K562 (cell line): Measurements from ENCODE around the gene SUFU. TPM values are rescaled to one million over a fixed set of nuclear protein-coding genes. Genes with fewer than 3 reads are reported as not detected.

ENCODE experiments used
- ATAC-seq: fragments of 200-7000 bp; cut with Tn5 transposase; 3 replicates; pipeline ENCODE4 v1.9.1; 2020; ENCODE audit warnings: moderate library complexity
- BruUV-seq: library from RNA; stranded (reverse); fragments of 400-500 nt; replicated peaks from 2 replicates; lab custom pipeline; 2021; lab: Mats Ljungman, UMichigan
- CTCF ChIA-PET: fragments of 300-600 bp; formaldehyde crosslinking; extraction: SDS; loops from one replicate; lab custom pipeline; 2021; ENCODE audit warnings: low intra/inter-chr PET ratio; lab: Yijun Ruan, JAX
- POLR2A ChIA-PET: fragments of 300-600, 350-650 bp; sonication (Branson Sonifier 250); formaldehyde crosslinking; extraction: SDS; loops from one replicate; lab custom pipeline; 2021; ENCODE audit warnings: antibody characterized with exemption, inconsistent platforms; lab: Yijun Ruan, JAX
- DNase-seq, 4 experiments: peaks; one replicate each; pipeline versions ENCODE4 v3.0.0 to v3.0.0-alpha.2; 2011 to 2018; ENCODE audit warnings: low spot score in 3 of 4, mixed read lengths in 3 of 4; ENCODE audit errors: extremely low read depth in 1 of 4
- FAIRE-seq: peaks from 2 replicates; lab custom pipeline; 2011; peaks lifted over from hg19 to GRCh38; lab: Jason Lieb, UNC
- H2AFZ ChIP-seq: 2 replicates; pipeline ENCODE4 v1.6.0; 2011; ENCODE audit warnings: low read depth, low read length, control low read depth, inconsistent platforms
- H3K27ac ChIP-seq: fragments of 200-600 bp; 3 replicates; pipeline ENCODE4 v1.8.0; 2011; ENCODE audit warnings: low read depth, mild to moderate bottlenecking, control low read depth, inconsistent platforms, low read length, moderate library complexity, mixed read lengths; ENCODE audit errors: extremely low read depth
- H3K27me3 ChIP-seq, 2 experiments: fragments of 300-600 bp in 1 of 2; 2 replicates in 1 of 2; 3 replicates in 1 of 2; pipeline versions ENCODE4 v1.6.0 to v1.8.0; 2011; ENCODE audit warnings: inconsistent platforms in 2 of 2, low read length in 2 of 2, mild to moderate bottlenecking in 1 of 2, mixed read lengths in 1 of 2, moderate library complexity in 1 of 2; ENCODE audit not compliant: control insufficient read depth in 2 of 2, insufficient read depth in 2 of 2
- H3K36me3 ChIP-seq: fragments of 300-600 bp; 3 replicates; pipeline ENCODE4 v1.8.0; 2011; ENCODE audit warnings: mild to moderate bottlenecking, low read length, inconsistent platforms; ENCODE audit not compliant: control insufficient read depth, insufficient read depth
- H3K4me1 ChIP-seq, 2 experiments: fragments of 200-600 bp in 1 of 2; replicated peaks in 1 of 2; 2 replicates in 1 of 2; 3 replicates in 1 of 2; pipeline versions ENCODE4 v1.5.1 to v1.8.0; 2011; ENCODE audit warnings: inconsistent platforms in 2 of 2, low read length in 2 of 2, mild to moderate bottlenecking in 1 of 2, mixed read lengths in 1 of 2, moderate library complexity in 1 of 2; ENCODE audit not compliant: control insufficient read depth in 2 of 2, insufficient read depth in 2 of 2
- H3K4me2 ChIP-seq: 2 replicates; pipeline ENCODE4 v1.6.1; 2011; ENCODE audit warnings: low read length, control low read depth, inconsistent platforms, mixed read lengths; ENCODE audit not compliant: insufficient read depth
- H3K4me3 ChIP-seq: fragments of 200-600 bp; sonication (generic), shearing (Covaris generic); 2 replicates; pipeline ENCODE4 v1.5.1; 2016; ENCODE audit warnings: control low read depth, inconsistent platforms
- H3K79me2 ChIP-seq: fragments of 200-600 bp; 3 replicates; pipeline ENCODE4 v1.8.0; 2011; ENCODE audit warnings: low read length, inconsistent platforms; ENCODE audit not compliant: control insufficient read depth, insufficient read depth
- H3K9ac ChIP-seq, 2 experiments: 2 replicates each; pipeline versions ENCODE4 v1.6.0 to v1.6.1; 2011; ENCODE audit warnings: low read depth in 2 of 2, low read length in 2 of 2, control low read depth in 1 of 2, inconsistent platforms in 1 of 2, mild to moderate bottlenecking in 1 of 2, mixed read lengths in 1 of 2; ENCODE audit not compliant: insufficient read depth in 1 of 2
- H3K9me1 ChIP-seq: one replicate; pipeline ENCODE4 v1.6.0; 2011; ENCODE audit warnings: inconsistent platforms, mild to moderate bottlenecking, low read length, moderate library complexity; ENCODE audit not compliant: control insufficient read depth, insufficient read depth
- H3K9me3 ChIP-seq: replicated peaks from 2 replicates; pipeline ENCODE4 v1.5.1; 2011; ENCODE audit warnings: low read depth, low read length, inconsistent platforms; ENCODE audit not compliant: control insufficient read depth, insufficient read depth
- H4K20me1 ChIP-seq: replicated peaks from 2 replicates; pipeline ENCODE4 v1.6.1; 2011; ENCODE audit warnings: low read length, inconsistent platforms, mixed read lengths; ENCODE audit not compliant: control insufficient read depth, insufficient read depth
- FOXM1 ChIP-seq, 2 experiments: fragments of 450-650 bp in 1 of 2; sonication (generic) in 1 of 2; formaldehyde crosslinking in 1 of 2; IDR thresholded peaks; 2 replicates each; pipeline versions ENCODE4 v1.6.1 to v1.9.0; 2017 to 2022; ENCODE audit warnings: low read depth in 2 of 2, mild to moderate bottlenecking in 2 of 2, missing genetic modification reagents in 1 of 2, moderate library complexity in 1 of 2
- NRF1 ChIP-seq, 2 experiments: fragments of 450-650 bp; IDR thresholded peaks in 1 of 2; conservative IDR thresholded peaks in 1 of 2; 2 replicates each; pipeline ENCODE4 v1.6.1; 2014; ENCODE audit warnings: mild to moderate bottlenecking in 2 of 2
- SNRNP70 ChIP-seq: fragments of 200-400 bp; formaldehyde crosslinking; optimal IDR thresholded peaks from 2 replicates; pipeline ENCODE3; 2017; ENCODE audit warnings: low read depth, low read length
- ZBED1 ChIP-seq: IDR thresholded peaks from 2 replicates; pipeline ENCODE4 v1.6.1; 2014
- ZNF121 ChIP-seq: sonication (generic); formaldehyde crosslinking; conservative IDR thresholded peaks from 2 replicates; pipeline ENCODE4 v1.8.0; 2022; ENCODE audit warnings: missing genetic modification reagents
- ZNF174 ChIP-seq: fragments of 250-450 bp; sonication (Bioruptor Pico); IDR thresholded peaks from 2 replicates; pipeline ENCODE4 v1.4.0; 2020; ENCODE audit warnings: mild to moderate bottlenecking
- ZNF263 ChIP-seq: sonication (generic); formaldehyde crosslinking; IDR thresholded peaks from 2 replicates; pipeline ENCODE4 v1.8.0; 2022; ENCODE audit warnings: mild to moderate bottlenecking, missing genetic modification reagents, borderline replicate concordance
- WGBS: fragments of 100-300 bp; shearing (Covaris generic); methylation state at CpG from one replicate; pipeline ENCODE4 v1.1.6; 2016; ENCODE audit warnings: low coverage, mixed read lengths; ENCODE audit not compliant: insufficient coverage; ENCODE audit errors: missing lambda C conversion rate; 5-methylcytosine and 5-hydroxymethylcytosine counted together
- in situ Hi-C: fragments of 300-500 bp; cut with MboI; formaldehyde crosslinking; loops from 4 replicates; pipeline ENCODE4 v1.15.0; 2018; ENCODE audit warnings: inconsistent platforms, mixed read lengths
- intact Hi-C: fragments of 100-400 bp; cut with micrococcal nuclease; formaldehyde crosslinking; loops from 2 replicates; pipeline ENCODE4 v1.14.2; 2022
- polyA plus RNA-seq, 8 experiments: library from polyadenylated mRNA; depleted of rRNA in 4 of 8; stranded (reverse) in 5 of 8; unstranded in 3 of 8; fragments of >200 nt; fragmentation: Nextera tagmentation in 2 of 8; fragmentation: Illumina TruSeq in 1 of 8; extraction: Ambion mirVana in 2 of 8; extraction: Trizol in 1 of 8; gene quantifications; 2 replicates each; pipeline versions ENCODE4 v1.2.1 to v1.2.3, GENCODE V29; 2011 to 2014; ENCODE audit warnings: inconsistent platforms in 1 of 8, missing spikeins in 1 of 8
- total RNA-seq, 7 experiments: library from RNA; depleted of rRNA in 6 of 7; stranded (reverse); fragments of >200 nt in 6 of 7; fragmentation: Illumina TruSeq in 2 of 7; extraction: Trizol in 2 of 7; gene quantifications; 2 replicates each; pipeline versions ENCODE4 v1.2.1 to v1.2.3, GENCODE V29; 2011 to 2021; ENCODE audit warnings: low replicate concordance in 1 of 7
- TF ChIP-seq, protein P1 (sequence below): fragments of 450-650 bp; formaldehyde crosslinking; IDR thresholded peaks from 2 replicates; pipeline ENCODE4 v1.4.0; 2020; ENCODE audit warnings: mild to moderate bottlenecking
- TF ChIP-seq, protein P2 (sequence below): fragments of 250-450 bp; sonication (Bioruptor Pico); IDR thresholded peaks from 2 replicates; pipeline ENCODE4 v1.5.0; 2021; ENCODE audit warnings: mild to moderate bottlenecking, moderate library complexity
- TF ChIP-seq, protein P3 (sequence below): fragments of 250-450 bp; sonication (Bioruptor Pico); IDR thresholded peaks from 2 replicates; pipeline ENCODE4 v1.4.0; 2020; ENCODE audit warnings: mild to moderate bottlenecking, moderate library complexity
- TF ChIP-seq, protein P4 (sequence below): fragments of 250-450 bp; sonication (Bioruptor Pico); IDR thresholded peaks from 2 replicates; pipeline ENCODE4 v1.4.0; 2020; ENCODE audit warnings: mild to moderate bottlenecking, moderate library complexity, borderline replicate concordance

The SUFU gene
- total and polyA plus RNA-seq, 9 of the 15 experiments (the other 6 are each of a cell fraction or from before 2014, with no cell fraction given) = 0.59 to 6.3 (median 0.82) TPM

DNA sequence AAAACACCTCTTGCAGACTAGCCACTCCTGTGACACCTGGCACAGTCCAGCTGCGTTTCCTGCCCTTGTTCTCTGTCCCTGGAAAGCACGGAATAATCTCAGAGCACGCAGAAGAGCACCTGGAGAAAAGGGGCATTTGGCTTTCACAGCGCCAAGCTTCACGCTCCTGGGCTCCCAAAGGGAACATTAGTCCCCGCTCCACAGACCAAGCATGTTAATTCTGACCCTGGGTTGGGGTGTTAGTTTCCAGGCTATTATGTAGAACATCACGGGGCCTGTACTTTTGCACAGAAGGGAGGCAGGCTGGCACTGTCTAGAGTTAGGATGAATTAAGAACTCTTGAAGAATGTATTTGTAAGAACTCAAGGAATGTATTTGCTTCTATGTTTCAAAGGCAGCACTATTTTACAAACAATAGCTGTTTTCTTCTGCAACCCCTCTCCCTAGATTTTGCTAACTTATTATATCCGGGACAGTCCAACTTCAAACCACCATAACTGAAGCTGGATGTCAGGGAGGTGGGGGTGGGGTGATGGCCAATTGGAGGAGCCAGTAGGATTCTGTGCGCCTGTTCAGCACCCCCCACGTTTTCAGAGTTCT, 78.3 kb downstream of the SUFU start:
- no peak for FAIRE-seq
- H3K9me1 ChIP-seq = no peaks in the 10 kb centered on the region
- CTCF ChIA-PET = no interaction called here
- peaks cover 0 to 3% of the 10 kb centered on the region in 2 experiments; a peak in 2 of 5 replicates for H3K4me1 ChIP-seq
- no peaks in the 10 kb centered on the region for H3K36me3 ChIP-seq
- WGBS = 62% methylated on average over 9 of the region's 10 CpGs
- TF ChIP-seq ZNF121 (no peak), ZNF263 (CRISPR knock-in tag) (no peak), ZBED1 (no peak), ZNF174 (no peak), SNRNP70 (no peak), NRF1 (conservative IDR thresholded peaks at IDR 0.05 in 1 of 2, IDR thresholded peaks at IDR 0.05 in 1 of 2) (no peak), FOXM1 (IDR thresholded peaks at IDR 0.05; ENCODE audit: low read depth) (no peak), FOXM1 (CRISPR knock-in tag; IDR thresholded peaks at IDR 0.05; ENCODE audit: low read depth) (no peak)
- TF ChIP-seq, protein P1, sequence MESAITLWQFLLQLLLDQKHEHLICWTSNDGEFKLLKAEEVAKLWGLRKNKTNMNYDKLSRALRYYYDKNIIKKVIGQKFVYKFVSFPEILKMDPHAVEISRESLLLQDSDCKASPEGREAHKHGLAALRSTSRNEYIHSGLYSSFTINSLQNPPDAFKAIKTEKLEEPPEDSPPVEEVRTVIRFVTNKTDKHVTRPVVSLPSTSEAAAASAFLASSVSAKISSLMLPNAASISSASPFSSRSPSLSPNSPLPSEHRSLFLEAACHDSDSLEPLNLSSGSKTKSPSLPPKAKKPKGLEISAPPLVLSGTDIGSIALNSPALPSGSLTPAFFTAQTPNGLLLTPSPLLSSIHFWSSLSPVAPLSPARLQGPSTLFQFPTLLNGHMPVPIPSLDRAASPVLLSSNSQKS (CRISPR knock-in tag) = no peak
- TF ChIP-seq, protein P2, sequence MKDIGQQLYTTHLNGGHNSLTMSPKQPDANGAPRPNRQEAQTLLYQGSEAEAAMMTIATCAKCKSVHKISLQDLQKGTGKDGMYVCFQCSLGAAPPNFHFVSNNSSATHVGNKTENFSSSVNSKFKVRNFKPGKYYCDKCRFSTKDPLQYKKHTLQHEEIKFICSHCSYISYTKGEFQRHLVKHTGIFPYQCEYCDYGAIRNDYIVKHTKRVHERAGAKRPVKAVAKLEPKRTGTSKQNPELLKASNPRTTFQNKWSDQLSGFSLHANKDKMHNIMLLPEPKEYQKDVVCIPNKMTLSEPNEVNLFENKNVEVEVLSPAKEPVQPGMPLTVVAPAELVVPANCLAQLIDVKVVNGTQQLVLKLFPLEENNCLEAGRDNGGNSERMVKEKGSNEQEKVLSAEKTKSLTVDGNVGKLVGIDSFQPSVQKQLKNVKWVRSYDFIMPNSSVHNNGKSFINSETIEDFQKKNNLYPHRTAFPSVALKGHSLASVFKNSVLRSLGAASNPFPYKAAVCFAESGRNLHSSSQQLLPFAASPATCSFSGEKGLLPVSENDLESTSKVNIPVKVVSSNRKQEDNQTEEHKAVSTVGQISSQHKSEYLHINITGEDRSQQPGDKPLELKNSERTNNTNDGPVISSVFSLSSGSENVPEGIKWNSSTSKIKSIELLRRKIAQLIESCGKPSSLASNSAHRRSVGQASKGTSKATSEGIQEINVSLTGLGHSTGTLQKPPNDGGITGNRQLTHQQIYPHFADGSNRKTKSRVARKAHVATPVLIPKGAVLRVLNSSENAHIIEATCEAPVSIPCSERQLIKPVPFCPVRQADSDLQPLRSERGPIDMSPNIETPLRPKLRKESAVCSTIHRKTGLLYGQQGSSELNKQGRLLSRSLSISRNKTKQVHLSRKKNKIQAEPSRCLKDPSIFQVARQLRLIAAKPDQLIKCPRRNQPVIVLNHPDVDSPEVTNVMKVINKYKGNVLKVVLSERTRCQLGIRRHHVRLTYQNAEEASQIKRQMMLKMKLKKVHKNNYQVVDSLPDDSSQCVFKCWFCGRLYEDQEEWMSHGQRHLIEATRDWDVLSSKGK (CRISPR knock-in tag) = no peak
- TF ChIP-seq, protein P3, sequence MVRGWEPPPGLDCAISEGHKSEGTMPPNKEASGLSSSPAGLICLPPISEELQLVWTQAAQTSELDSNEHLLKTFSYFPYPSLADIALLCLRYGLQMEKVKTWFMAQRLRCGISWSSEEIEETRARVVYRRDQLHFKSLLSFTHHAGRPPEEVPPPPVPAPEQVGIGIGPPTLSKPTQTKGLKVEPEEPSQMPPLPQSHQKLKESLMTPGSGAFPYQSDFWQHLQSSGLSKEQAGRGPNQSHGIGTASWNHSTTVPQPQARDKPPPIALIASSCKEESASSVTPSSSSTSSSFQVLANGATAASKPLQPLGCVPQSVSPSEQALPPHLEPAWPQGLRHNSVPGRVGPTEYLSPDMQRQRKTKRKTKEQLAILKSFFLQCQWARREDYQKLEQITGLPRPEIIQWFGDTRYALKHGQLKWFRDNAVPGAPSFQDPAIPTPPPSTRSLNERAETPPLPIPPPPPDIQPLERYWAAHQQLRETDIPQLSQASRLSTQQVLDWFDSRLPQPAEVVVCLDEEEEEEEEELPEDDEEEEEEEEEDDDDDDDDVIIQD (CRISPR knock-in tag) = no peak
- TF ChIP-seq, protein P4, sequence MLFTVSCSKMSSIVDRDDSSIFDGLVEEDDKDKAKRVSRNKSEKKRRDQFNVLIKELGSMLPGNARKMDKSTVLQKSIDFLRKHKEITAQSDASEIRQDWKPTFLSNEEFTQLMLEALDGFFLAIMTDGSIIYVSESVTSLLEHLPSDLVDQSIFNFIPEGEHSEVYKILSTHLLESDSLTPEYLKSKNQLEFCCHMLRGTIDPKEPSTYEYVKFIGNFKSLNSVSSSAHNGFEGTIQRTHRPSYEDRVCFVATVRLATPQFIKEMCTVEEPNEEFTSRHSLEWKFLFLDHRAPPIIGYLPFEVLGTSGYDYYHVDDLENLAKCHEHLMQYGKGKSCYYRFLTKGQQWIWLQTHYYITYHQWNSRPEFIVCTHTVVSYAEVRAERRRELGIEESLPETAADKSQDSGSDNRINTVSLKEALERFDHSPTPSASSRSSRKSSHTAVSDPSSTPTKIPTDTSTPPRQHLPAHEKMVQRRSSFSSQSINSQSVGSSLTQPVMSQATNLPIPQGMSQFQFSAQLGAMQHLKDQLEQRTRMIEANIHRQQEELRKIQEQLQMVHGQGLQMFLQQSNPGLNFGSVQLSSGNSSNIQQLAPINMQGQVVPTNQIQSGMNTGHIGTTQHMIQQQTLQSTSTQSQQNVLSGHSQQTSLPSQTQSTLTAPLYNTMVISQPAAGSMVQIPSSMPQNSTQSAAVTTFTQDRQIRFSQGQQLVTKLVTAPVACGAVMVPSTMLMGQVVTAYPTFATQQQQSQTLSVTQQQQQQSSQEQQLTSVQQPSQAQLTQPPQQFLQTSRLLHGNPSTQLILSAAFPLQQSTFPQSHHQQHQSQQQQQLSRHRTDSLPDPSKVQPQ = no peak
- H3K9ac ChIP-seq = no peak overlapping the region
- no peak overlapping the region for H3K4me2 ChIP-seq
- intact Hi-C loops = loop anchor here (5.0 kb wide), 1 partner anchor 350 kb away; no protein-coding TSS in a partner anchor
- no peak for DNase-seq
- H3K27me3 ChIP-seq = no peaks in the 10 kb centered on the region
- POLR2A ChIA-PET = no interaction called here
- no peaks in the 10 kb centered on the region for H4K20me1 ChIP-seq
- H3K79me2 ChIP-seq = peaks cover 3% of the 10 kb centered on the region; the same call in 2 of the 3 replicates
- BruUV-seq = no TSS peak
- no peak for ATAC-seq
- in situ Hi-C loops = loop anchor here (25.0 kb wide), 2 partner anchors 195 to 345 kb away; partner anchors contain the start of genes ELOVL3, GBF1, NFKB2 and PITX3
- H3K9me3 ChIP-seq = no peaks in the 10 kb centered on the region
- no peak overlapping the region for H2AFZ ChIP-seq
- H3K27ac ChIP-seq = no peak overlapping the region
- no peak overlapping the region for H3K4me3 ChIP-seq
